Fibroblast of skin of left quadriceps (primary cell): ENCODE measurements around the gene ERICH3.
"Not testable (repeated sequence)": the region's sequence is repeated elsewhere in the genome, so short reads cannot be mapped to it uniquely, and the experiment has no call there.

Experiments
- DNase-seq, 2 experiments: peaks; one replicate each; pipeline ENCODE4 v3.0.0-alpha.2; 2013; ENCODE audit warnings: low read depth in 2 of 2

ERICH3 gene

GRCh38 chr1:74677926-74678325 is 4.3 kb upstream of the ERICH3 start:
- no peak for DNase-seq

GRCh38 chr1:74674278-74675048 is 871 bp upstream of the ERICH3 start:
- no peak for DNase-seq

GRCh38 chr1:74670866-74671265 is 2.7 kb downstream of the ERICH3 start:
- DNase-seq, result not testable (repeated sequence)

GRCh38 chr1:74654708-74655107 is 18.9 kb downstream of the ERICH3 start:
- no peak for DNase-seq

- peak; percentile 23 to 24 for DNase-seq
Observed at GRCh38 chr1:74652711-74653139, 20.9 kb downstream of the ERICH3 start.

GRCh38 chr1:74650561-74650960 is 23.0 kb downstream of the ERICH3 start:
- peak in 1 of 2 experiments; percentile 11 for DNase-seq

GRCh38 chr1:74641876-74642275 is 31.7 kb downstream of the ERICH3 start:
- no peak for DNase-seq

GRCh38 chr1:74641161-74641560 is 32.4 kb downstream of the ERICH3 start:
- no peak for DNase-seq

GRCh38 chr1:74637296-74637695 is 36.3 kb downstream of the ERICH3 start:
- no peak for DNase-seq

- DNase-seq, result no peak
Observed at GRCh38 chr1:74629283-74629682, 44.3 kb downstream of the ERICH3 start.

- DNase-seq, result no peak
Observed at GRCh38 chr1:74623716-74624115, 49.9 kb downstream of the ERICH3 start.

GRCh38 chr1:74620242-74620641 is 53.4 kb downstream of the ERICH3 start:
- no peak for DNase-seq

GRCh38 chr1:74618974-74619373 is 54.6 kb downstream of the ERICH3 start:
- DNase-seq, result no peak

- DNase-seq, result no peak
Observed at GRCh38 chr1:74613894-74614293, 59.7 kb downstream of the ERICH3 start.

- DNase-seq, result no peak
Observed at GRCh38 chr1:74611887-74612286, 61.7 kb downstream of the ERICH3 start.

GRCh38 chr1:74610961-74611360 is 62.6 kb downstream of the ERICH3 start:
- no peak for DNase-seq

GRCh38 chr1:74609810-74610371 is 63.7 kb downstream of the ERICH3 start:
- DNase-seq, result no peak

- DNase-seq, result no peak
Observed at GRCh38 chr1:74596717-74597116, 76.9 kb downstream of the ERICH3 start.

- no peak for DNase-seq
Observed at GRCh38 chr1:74593887-74594866, 79.4 kb downstream of the ERICH3 start.

GRCh38 chr1:74592580-74593355 is 80.8 kb downstream of the ERICH3 start:
- no peak for DNase-seq

GRCh38 chr1:74591949-74592348 is 81.6 kb downstream of the ERICH3 start:
- DNase-seq, result no peak

- no peak for DNase-seq
Observed at GRCh38 chr1:74590288-74590687, 83.3 kb downstream of the ERICH3 start.
